Fibroblast of peridontal ligament (primary cell): ENCODE data around the gene CELSR1.
"Not testable (repeated sequence)": the region's sequence is repeated elsewhere in the genome, so short reads cannot be mapped to it uniquely, and the experiment has no call there.

ENCODE experiments used
- DNase-seq: peaks from one replicate; pipeline ENCODE4 v3.0.0-alpha.2; 2010; ENCODE audit errors: extremely low read depth

Gene CELSR1

GRCh38 chr22:46424496-46424895 lies 112.9 kb downstream of the CELSR1 start:
- DNase-seq: no peak

GRCh38 chr22:46422896-46423295 lies 114.5 kb downstream of the CELSR1 start:
- no peak for DNase-seq

GRCh38 chr22:46421267-46421666 lies 116.2 kb downstream of the CELSR1 start:
- DNase-seq: no peak

- no peak for DNase-seq
These were observed 117.5 kb downstream of the CELSR1 start for GRCh38 chr22:46419754-46420571.

- DNase-seq: no peak
These were observed 118.6 kb downstream of the CELSR1 start for GRCh38 chr22:46418827-46419226.

GRCh38 chr22:46417769-46418168 lies 119.7 kb downstream of the CELSR1 start:
- no peak for DNase-seq

GRCh38 chr22:46416891-46417580 lies 120.4 kb downstream of the CELSR1 start:
- DNase-seq: no peak

GRCh38 chr22:46416520-46416871 lies 120.9 kb downstream of the CELSR1 start:
- DNase-seq: no peak

GRCh38 chr22:46415776-46416519 lies 121.5 kb downstream of the CELSR1 start:
- DNase-seq: no peak

GRCh38 chr22:46414704-46415103 lies 122.7 kb downstream of the CELSR1 start:
- DNase-seq: no peak

GRCh38 chr22:46413725-46414379 lies 123.6 kb downstream of the CELSR1 start:
- no peak for DNase-seq

GRCh38 chr22:46411347-46411746 lies 126.1 kb downstream of the CELSR1 start:
- no peak for DNase-seq

- no peak for DNase-seq
These were observed 127.1 kb downstream of the CELSR1 start for GRCh38 chr22:46410291-46410808.

GRCh38 chr22:46409631-46410210 lies 127.7 kb downstream of the CELSR1 start:
- DNase-seq: no peak

- DNase-seq: no peak
These were observed 128.6 kb downstream of the CELSR1 start for GRCh38 chr22:46408568-46409506.

GRCh38 chr22:46407748-46408147 lies 129.7 kb downstream of the CELSR1 start:
- no peak for DNase-seq

GRCh38 chr22:46406791-46407190 lies 130.6 kb downstream of the CELSR1 start:
- no peak for DNase-seq

- DNase-seq: no peak
These were observed 131.1 kb downstream of the CELSR1 start for GRCh38 chr22:46406349-46406748.

- DNase-seq: no peak
These were observed 131.5 kb downstream of the CELSR1 start for GRCh38 chr22:46405901-46406300.

GRCh38 chr22:46403880-46404279 lies 133.5 kb downstream of the CELSR1 start:
- not testable (repeated sequence) for DNase-seq
